T-helper 22 cell (primary cell): Measurements from ENCODE around the gene WNT8A.

Source experiments
- DNase-seq: peaks from one replicate; pipeline ENCODE4 v3.0.0-alpha.2; 2020; ENCODE audit warnings: low read depth

WNT8A gene

GRCh38 chr5:138140268-138140667, 56.4 kb downstream of the WNT8A start:
- no peak for DNase-seq
